Mesenchymal stem cell (in vitro differentiated cells and primary cell): ENCODE results near the gene BMPER.

Experiments used
- DNase-seq: peaks from one replicate; pipeline ENCODE4 v3.0.0-alpha.2; 2013
- H2AFZ ChIP-seq: one replicate; pipeline ENCODE4 v1.6.1; 2013; ENCODE audit warnings: low read depth, mild to moderate bottlenecking, control low read depth, inconsistent platforms, low read length, moderate library complexity
- H2AK5ac ChIP-seq: 2 replicates; pipeline ENCODE4 v1.6.1; 2013; ENCODE audit warnings: low read length, moderate library complexity, mild to moderate bottlenecking, inconsistent platforms; ENCODE audit not compliant: severe bottlenecking
- H2BK120ac ChIP-seq: one replicate; pipeline ENCODE4 v1.6.1; 2013; ENCODE audit warnings: low read depth, mild to moderate bottlenecking, inconsistent platforms, low read length, moderate library complexity
- H2BK12ac ChIP-seq, 2 experiments: one replicate each; pipeline ENCODE4 v1.6.1; 2013; ENCODE audit warnings: inconsistent platforms in 2 of 2, low read length in 2 of 2, mild to moderate bottlenecking in 2 of 2, moderate library complexity in 2 of 2, control low read depth in 1 of 2
- H2BK15ac ChIP-seq: one replicate; pipeline ENCODE4 v1.6.1; 2013; ENCODE audit warnings: mild to moderate bottlenecking, low read depth, inconsistent platforms; ENCODE audit not compliant: poor library complexity, severe bottlenecking
- H2BK5ac ChIP-seq: 2 replicates; pipeline ENCODE4 v1.6.1; 2013; ENCODE audit warnings: low read depth, mild to moderate bottlenecking, low read length, control low read depth, inconsistent platforms; ENCODE audit not compliant: poor library complexity, severe bottlenecking
- H3K14ac ChIP-seq, 2 experiments: one replicate each; pipeline ENCODE4 v1.6.1; 2013; ENCODE audit warnings: inconsistent platforms in 2 of 2, low read length in 2 of 2, control low read depth in 1 of 2, mild to moderate bottlenecking in 1 of 2, moderate library complexity in 1 of 2
- H3K18ac ChIP-seq, 2 experiments: one replicate each; pipeline ENCODE4 v1.6.1; 2013; ENCODE audit warnings: inconsistent platforms in 2 of 2, low read length in 2 of 2, control low read depth in 1 of 2, low read depth in 1 of 2, mild to moderate bottlenecking in 1 of 2
- H3K23ac ChIP-seq, 2 experiments: one replicate each; pipeline ENCODE4 v1.6.1; 2013; ENCODE audit warnings: inconsistent platforms in 2 of 2, low read length in 2 of 2, mild to moderate bottlenecking in 2 of 2, moderate library complexity in 2 of 2, control low read depth in 1 of 2
- H3K27ac ChIP-seq: 2 replicates; pipeline ENCODE4 v1.5.1; 2013; ENCODE audit warnings: mild to moderate bottlenecking, moderate library complexity, low read length, control low read depth, inconsistent platforms; ENCODE audit not compliant: poor library complexity, severe bottlenecking
- H3K27me3 ChIP-seq, 2 experiments: 2 replicates each; pipeline versions ENCODE4 v1.6.1 to v1.7.0; 2013; ENCODE audit warnings: low read length in 2 of 2, mild to moderate bottlenecking in 2 of 2, moderate library complexity in 2 of 2, control low read depth in 1 of 2, inconsistent platforms in 1 of 2; ENCODE audit not compliant: control insufficient read depth in 1 of 2, insufficient read depth in 1 of 2
- H3K36me3 ChIP-seq, 2 experiments: 2 replicates each; pipeline versions ENCODE4 v1.6.1 to v1.7.0; 2013; ENCODE audit warnings: low read length in 2 of 2, control low read depth in 1 of 2, inconsistent platforms in 1 of 2, low read depth in 1 of 2, mild to moderate bottlenecking in 1 of 2; ENCODE audit not compliant: insufficient read depth in 2 of 2, control insufficient read depth in 1 of 2
- H3K4ac ChIP-seq, 2 experiments: one replicate each; pipeline ENCODE4 v1.6.1; 2013; ENCODE audit warnings: inconsistent platforms in 2 of 2, low read length in 2 of 2, mild to moderate bottlenecking in 2 of 2, moderate library complexity in 2 of 2, control low read depth in 1 of 2, low read depth in 1 of 2
- H3K4me1 ChIP-seq: 2 replicates; pipeline ENCODE4 v1.6.1; 2013; ENCODE audit warnings: low read depth, low read length, control low read depth; ENCODE audit not compliant: control insufficient read depth, insufficient read depth
- H3K4me2 ChIP-seq: 2 replicates; pipeline ENCODE4 v1.6.1; 2013; ENCODE audit warnings: low read length, mild to moderate bottlenecking, inconsistent platforms; ENCODE audit not compliant: poor library complexity, severe bottlenecking
- H3K4me3 ChIP-seq, 2 experiments: 2 replicates each; pipeline versions ENCODE4 v1.5.1 to v1.7.0; 2013; ENCODE audit warnings: low read length in 2 of 2, mild to moderate bottlenecking in 2 of 2, control low read depth in 1 of 2, low read depth in 1 of 2; ENCODE audit not compliant: insufficient read depth in 1 of 2
- H3K79me1 ChIP-seq: replicated peaks from 2 replicates; pipeline ENCODE4 v1.6.1; 2013; ENCODE audit warnings: mild to moderate bottlenecking, control low read depth, low read length, inconsistent platforms; ENCODE audit not compliant: poor library complexity, severe bottlenecking
- H3K9ac ChIP-seq: 2 replicates; pipeline ENCODE4 v1.7.0; 2013; ENCODE audit warnings: mild to moderate bottlenecking, low read length, moderate library complexity
- H3K9me3 ChIP-seq: 2 replicates; pipeline ENCODE4 v1.7.0; 2013; ENCODE audit warnings: mild to moderate bottlenecking, low read length; ENCODE audit not compliant: control insufficient read depth
- H4K8ac ChIP-seq: one replicate; pipeline ENCODE4 v1.6.1; 2013; ENCODE audit warnings: inconsistent platforms, mild to moderate bottlenecking, low read length, moderate library complexity
- H4K91ac ChIP-seq: one replicate; pipeline ENCODE4 v1.6.1; 2013; ENCODE audit warnings: mild to moderate bottlenecking, low read length, inconsistent platforms
- WGBS: methylation state at CpG from one replicate; pipeline ENCODE4 v1.1.7; 2013; ENCODE audit warnings: mixed read lengths; 5-methylcytosine and 5-hydroxymethylcytosine counted together

BMPER gene

DNA sequence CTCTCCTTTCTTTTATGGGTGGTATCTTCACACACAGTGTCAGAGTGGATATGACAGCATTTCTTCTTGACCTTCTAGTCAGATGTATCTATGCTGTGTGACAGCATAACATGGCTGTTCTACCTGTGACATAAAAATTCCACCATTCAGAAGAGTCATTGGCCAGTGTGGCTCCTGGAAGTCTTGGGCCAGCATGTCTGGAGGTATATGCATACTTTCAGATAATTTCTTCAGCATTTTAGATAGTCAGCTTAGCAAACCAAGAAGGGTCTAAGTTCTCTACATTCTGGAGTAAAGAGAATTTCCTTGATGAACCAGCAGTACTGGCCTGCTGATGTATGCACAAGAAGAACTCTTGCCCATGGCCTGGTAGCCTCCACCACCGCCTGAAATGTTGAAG is 179.3 kb downstream of the BMPER start:
- H2AK5ac ChIP-seq = no peak overlapping the region
- no peaks in the 10 kb centered on the region for H3K4me1 ChIP-seq
- no peak overlapping the region for H2BK15ac ChIP-seq
- H3K23ac ChIP-seq = no peak overlapping the region
- H4K91ac ChIP-seq = no peak overlapping the region
- no peak overlapping the region for H3K4ac ChIP-seq
- H2BK12ac ChIP-seq = no peak overlapping the region
- no peak overlapping the region for H3K14ac ChIP-seq
- no peak overlapping the region for H4K8ac ChIP-seq
- no peak overlapping the region for H2AFZ ChIP-seq
- H3K79me1 ChIP-seq = no peaks in the 10 kb centered on the region
- H3K4me2 ChIP-seq = no peak overlapping the region
- no peak overlapping the region for H3K4me3 ChIP-seq
- H2BK5ac ChIP-seq = no peak overlapping the region
- H3K27me3 ChIP-seq = no peaks in the 10 kb centered on the region
- 100% methylated on average over 1 of the region's 1 CpG for WGBS
- no peak for DNase-seq
- H3K27ac ChIP-seq = no peak overlapping the region
- no peak overlapping the region for H3K9ac ChIP-seq
- H3K36me3 ChIP-seq = peaks cover 0 to 85% of the 10 kb centered on the region in 2 experiments
- no peaks in the 10 kb centered on the region for H3K9me3 ChIP-seq
- no peak overlapping the region for H2BK120ac ChIP-seq
- H3K18ac ChIP-seq = no peak overlapping the region

DNA sequence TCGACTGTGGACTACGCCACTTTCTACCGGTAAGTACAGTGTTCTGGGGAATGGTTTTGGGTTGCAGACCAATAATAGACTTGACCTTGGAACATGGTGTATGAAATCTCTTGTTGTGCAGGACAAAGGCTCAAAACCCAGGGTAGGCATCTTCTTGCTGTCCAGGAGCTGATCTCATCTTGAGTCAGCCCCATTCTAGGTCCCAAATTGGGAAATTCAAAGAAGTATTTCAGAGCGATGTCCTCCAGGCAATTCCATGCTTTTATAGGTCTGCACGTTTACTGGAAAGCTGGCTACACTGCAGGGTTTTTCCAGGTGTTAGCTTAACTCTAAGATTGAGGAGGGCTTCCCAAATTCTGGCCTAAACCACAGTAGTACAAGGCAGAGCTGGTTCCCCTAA is 180.7 kb downstream of the BMPER start:
- Histone ChIP-seq H3K9ac (no peak overlapping the region), H3K36me3 (peaks cover 0 to 82% of the 10 kb centered on the region in 2 experiments), H3K4me2 (no peak overlapping the region), H3K14ac (no peak overlapping the region), H3K4me1 (no peaks in the 10 kb centered on the region), H3K9me3 (no peaks in the 10 kb centered on the region), H2AK5ac (no peak overlapping the region), H3K23ac (no peak overlapping the region), H3K4ac (no peak overlapping the region), H3K18ac (no peak overlapping the region), H2BK15ac (no peak overlapping the region), H2BK12ac (no peak overlapping the region), H2BK5ac (no peak overlapping the region), H4K91ac (no peak overlapping the region), H3K27ac (no peak overlapping the region), H3K79me1 (no peaks in the 10 kb centered on the region), H2AFZ (no peak overlapping the region), H4K8ac (no peak overlapping the region), H2BK120ac (no peak overlapping the region), H3K4me3 (no peak overlapping the region), H3K27me3 (peaks cover 0 to 9% of the 10 kb centered on the region in 2 experiments)
- DNase-seq = no peak
- 96% methylated on average over 5 of the region's 5 CpGs for WGBS

DNA sequence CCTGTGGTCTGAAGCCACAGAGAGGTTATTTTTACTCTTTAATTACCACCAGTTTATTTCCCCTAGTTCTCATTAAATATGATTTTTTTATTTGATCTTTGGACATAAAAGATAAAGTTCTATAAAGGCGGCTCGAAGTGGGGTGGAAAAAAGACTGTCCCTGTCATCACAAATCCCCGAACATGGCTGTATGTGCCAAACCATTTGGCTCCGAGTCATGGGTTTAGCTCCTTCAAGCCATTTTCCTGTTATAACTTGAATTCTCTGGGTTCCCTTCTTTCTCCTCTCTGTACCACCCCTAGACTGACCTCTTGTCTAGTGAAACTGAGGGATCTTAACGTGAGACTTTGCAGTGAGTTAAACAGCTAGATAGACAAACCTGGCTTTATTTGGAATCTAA is 181.6 kb downstream of the BMPER start:
- no peak overlapping the region for H2AK5ac ChIP-seq
- H3K27me3 ChIP-seq = peaks cover 0 to 9% of the 10 kb centered on the region in 2 experiments
- no peak overlapping the region for H3K4me2 ChIP-seq
- no peak overlapping the region for H4K8ac ChIP-seq
- H3K36me3 ChIP-seq = peaks cover 0 to 78% of the 10 kb centered on the region in 2 experiments
- H2BK5ac ChIP-seq = no peak overlapping the region
- H3K9me3 ChIP-seq = no peaks in the 10 kb centered on the region
- DNase-seq = no peak
- no peaks in the 10 kb centered on the region for H3K79me1 ChIP-seq
- H3K4me3 ChIP-seq = no peak overlapping the region
- H3K4ac ChIP-seq = no peak overlapping the region
- no peak overlapping the region for H4K91ac ChIP-seq
- no peak overlapping the region for H2BK12ac ChIP-seq
- H2BK15ac ChIP-seq = no peak overlapping the region
- no peak overlapping the region for H3K23ac ChIP-seq
- H3K27ac ChIP-seq = no peak overlapping the region
- no peak overlapping the region for H2BK120ac ChIP-seq
- H3K14ac ChIP-seq = no peak overlapping the region
- H2AFZ ChIP-seq = no peak overlapping the region
- no peak overlapping the region for H3K9ac ChIP-seq
- over 99% methylated on average over 4 of the region's 5 CpGs for WGBS
- H3K4me1 ChIP-seq = no peaks in the 10 kb centered on the region
- H3K18ac ChIP-seq = no peak overlapping the region

DNA sequence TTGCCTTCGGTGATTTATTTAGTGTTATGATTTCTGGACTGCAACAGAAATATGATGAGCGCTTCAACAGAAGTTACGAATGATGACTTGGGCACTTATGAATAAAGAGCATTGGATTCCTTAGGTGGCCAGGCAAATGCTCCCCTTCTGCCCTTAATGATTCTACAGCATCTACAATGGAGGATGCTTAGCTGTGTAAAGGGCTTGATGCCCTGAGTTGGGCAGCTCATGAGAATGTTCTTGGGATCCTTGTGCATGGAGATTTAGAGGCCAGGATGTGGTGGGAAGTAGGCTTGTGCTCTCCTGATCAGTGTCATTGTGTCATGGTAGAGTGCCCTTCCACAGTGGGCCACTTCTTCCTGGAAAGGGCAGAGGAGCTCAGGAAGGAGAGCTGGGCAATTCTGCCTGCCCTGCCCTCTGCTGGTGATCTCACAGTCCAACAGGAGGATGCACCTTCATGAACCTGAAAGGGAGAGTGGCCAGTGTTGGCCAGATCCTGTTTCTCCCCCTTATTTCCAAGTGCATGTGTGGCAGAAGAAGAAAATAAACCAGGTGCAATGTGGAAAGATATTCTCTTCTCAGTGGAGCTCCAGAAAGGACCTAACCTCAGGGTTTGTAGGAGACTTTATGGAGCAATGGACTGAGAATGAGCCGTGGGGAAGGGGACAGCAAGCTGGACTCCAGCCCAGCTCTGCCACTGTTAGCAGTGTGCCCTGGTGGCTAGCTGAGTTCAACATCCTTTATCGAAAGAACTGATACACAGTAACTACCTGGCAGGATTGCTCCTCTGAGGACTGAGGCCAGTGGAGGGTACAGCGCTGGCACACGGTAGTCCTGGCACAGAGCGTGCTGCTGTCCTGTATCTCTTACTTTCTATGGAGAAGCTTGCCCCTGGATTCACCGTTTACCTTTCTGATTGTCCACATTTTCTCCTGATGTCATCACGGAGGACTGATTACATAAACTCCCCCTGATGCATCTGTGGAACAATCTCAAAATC is 182.9 kb downstream of the BMPER start:
- WGBS = 96% methylated on average over 10 of the region's 10 CpGs
- Histone ChIP-seq H3K4me3 (no peak overlapping the region), H3K4ac (no peak overlapping the region), H2AFZ (peak overlapping the region; percentile 19), H3K27ac (no peak overlapping the region), H4K91ac (no peak overlapping the region), H3K9ac (peak overlapping the region; percentile 30), H2BK15ac (no peak overlapping the region), H3K4me1 (no peaks in the 10 kb centered on the region), H3K18ac (peak overlapping the region; percentile 3 to 44), H3K36me3 (peaks cover 0 to 81% of the 10 kb centered on the region in 2 experiments), H2BK5ac (no peak overlapping the region), H3K14ac (no peak overlapping the region), H4K8ac (peak overlapping the region; percentile 21), H3K9me3 (no peaks in the 10 kb centered on the region), H2AK5ac (no peak overlapping the region), H3K4me2 (no peak overlapping the region), H3K79me1 (no peaks in the 10 kb centered on the region), H3K23ac (no peak overlapping the region), H2BK120ac (no peak overlapping the region), H2BK12ac (peak overlapping the region; percentile 20 to 21), H3K27me3 (peaks cover 0 to 11% of the 10 kb centered on the region in 2 experiments)
- peak; percentile 47 for DNase-seq
